Tibial artery (tissue), 4 donors: ENCODE measurements around the gene GBF1.

Experiments used
- DNase-seq, 2 donors: peaks; one replicate each; pipeline ENCODE4 v3.0.0-alpha.2; 2019
- H3K27ac ChIP-seq, 2 donors: fragments of 200-600 bp; sonication (generic) in 1 of 2; 1 replicate in 1 of 2; 2 replicates in 1 of 2; pipeline ENCODE4 v1.5.1; 2018 to 2019; ENCODE audit warnings: mild to moderate bottlenecking in 1 of 2
- H3K27me3 ChIP-seq, 2 donors: fragments of 200-600 bp; sonication (generic) in 1 of 2; one replicate each; pipeline versions ENCODE4 v1.5.1 to v1.6.0; 2016 to 2019
- H3K36me3 ChIP-seq, 3 donors: fragments of 200-600 bp; sonication (generic) in 2 of 3; one replicate each; pipeline ENCODE4 v1.5.1; 2016 to 2019; ENCODE audit warnings: mild to moderate bottlenecking in 2 of 3
- H3K4me1 ChIP-seq, 4 donors: fragments of 200-600 bp; sonication (generic) in 2 of 4; 1 replicate in 3 of 4; 2 replicates in 1 of 4; pipeline ENCODE4 v1.5.1; 2016 to 2019
- H3K4me3 ChIP-seq, 2 donors: fragments of 200-600 bp; sonication (generic) in 1 of 2; 1 replicate in 1 of 2; 2 replicates in 1 of 2; pipeline ENCODE4 v1.5.1; 2018 to 2019; ENCODE audit warnings: mild to moderate bottlenecking in 2 of 2
- H3K9me3 ChIP-seq, 3 donors: fragments of 200-600 bp; sonication (generic) in 1 of 3; one replicate each; pipeline ENCODE4 v1.5.1; 2016 to 2019
- CTCF ChIP-seq, 2 experiments: fragments of 200-600 bp in 1 of 2; fragments of 450-650 bp in 1 of 2; IDR thresholded peaks; one replicate each; pipeline ENCODE4 v1.5.1; 2017 to 2019; ENCODE audit warnings: antibody characterized with exemption in 2 of 2, mild to moderate bottlenecking in 1 of 2, moderate library complexity in 1 of 2
- intact Hi-C: fragments of 100-400 bp; cut with DNase I; formaldehyde crosslinking; loops from one replicate; pipeline ENCODE4 v1.15.0; 2023; ENCODE audit warnings: low total_unique reads

Gene GBF1

GRCh38 chr10:102262744-102263370 lies 17.5 kb downstream of the GBF1 start:
- peaks cover 22 to 29% (median 25%) of the 10 kb centered on the region in 3 donors for H3K36me3 ChIP-seq
- no peak overlapping the region for H3K4me3 ChIP-seq
- DNase-seq, result no peak
- no peak for TF ChIP-seq CTCF (IDR thresholded peaks at IDR 0.05)
- intact Hi-C loops, result no loop called here
- peaks cover 0 to 27% (median 10%) of the 10 kb centered on the region in 4 donors for H3K4me1 ChIP-seq
- H3K27ac ChIP-seq, result no peak overlapping the region
- H3K9me3 ChIP-seq, result no peaks in the 10 kb centered on the region
- H3K27me3 ChIP-seq, result no peaks in the 10 kb centered on the region

GRCh38 chr10:102264371-102264770 lies 19.0 kb downstream of the GBF1 start:
- no peak for TF ChIP-seq CTCF (IDR thresholded peaks at IDR 0.05)
- Histone ChIP-seq H3K27me3 (no peaks in the 10 kb centered on the region), H3K4me1 (peaks cover 0 to 40% (median 24%) of the 10 kb centered on the region in 4 donors), H3K36me3 (peaks cover 19 to 23% (median 22%) of the 10 kb centered on the region in 3 donors), H3K9me3 (no peaks in the 10 kb centered on the region), H3K4me3 (no peak overlapping the region), H3K27ac (no peak overlapping the region)
- DNase-seq, result no peak
- intact Hi-C loops, result no loop called here

- no peaks in the 10 kb centered on the region for H3K9me3 ChIP-seq
- no peak for TF ChIP-seq CTCF (IDR thresholded peaks at IDR 0.05)
- H3K36me3 ChIP-seq, result peaks cover 0 to 10% (median 2%) of the 10 kb centered on the region in 3 donors
- intact Hi-C loops, result no loop called here
- peaks cover 0 to 40% (median 23%) of the 10 kb centered on the region in 4 donors for H3K4me1 ChIP-seq
- H3K27me3 ChIP-seq, result no peaks in the 10 kb centered on the region
- no peak for DNase-seq
- no peak overlapping the region for H3K27ac ChIP-seq
- no peak overlapping the region for H3K4me3 ChIP-seq
Measured at GRCh38 chr10:102266670-102267069, 21.3 kb downstream of the GBF1 start.

- H3K36me3 ChIP-seq, result peaks cover 0 to under 1% (median 0%) of the 10 kb centered on the region in 3 donors
- H3K27ac ChIP-seq, result peak overlapping the region in 1 of 2 donors; percentile 25
- no peak overlapping the region for H3K4me3 ChIP-seq
- no peaks in the 10 kb centered on the region for H3K27me3 ChIP-seq
- no peaks in the 10 kb centered on the region for H3K9me3 ChIP-seq
- no peak for TF ChIP-seq CTCF (IDR thresholded peaks at IDR 0.05)
- peaks cover 0 to 29% (median 21%) of the 10 kb centered on the region in 4 donors for H3K4me1 ChIP-seq
- intact Hi-C loops, result no loop called here
- DNase-seq, result no peak
Measured at GRCh38 chr10:102267748-102268147, 22.4 kb downstream of the GBF1 start.

GRCh38 chr10:102268375-102268888 lies 23.1 kb downstream of the GBF1 start:
- no peaks in the 10 kb centered on the region for H3K9me3 ChIP-seq
- no peaks in the 10 kb centered on the region for H3K27me3 ChIP-seq
- no peak for DNase-seq
- no peaks in the 10 kb centered on the region for H3K36me3 ChIP-seq
- intact Hi-C loops, result no loop called here
- peaks cover 0 to 24% (median 19%) of the 10 kb centered on the region in 4 donors for H3K4me1 ChIP-seq
- no peak overlapping the region for H3K27ac ChIP-seq
- H3K4me3 ChIP-seq, result no peak overlapping the region
- TF ChIP-seq CTCF (IDR thresholded peaks at IDR 0.05), result no peak
